ENCODE results near the gene HOXA2. TPM values are rescaled to one million over a fixed set of nuclear protein-coding genes. Genes with fewer than 3 reads are reported as not detected.
A peak's percentile ranks its signal among the peaks of the same experiment; 100 is the strongest.

The HOXA2 gene
- polyA plus RNA-seq, 3 donors from 2014 or later: not detected

DNA sequence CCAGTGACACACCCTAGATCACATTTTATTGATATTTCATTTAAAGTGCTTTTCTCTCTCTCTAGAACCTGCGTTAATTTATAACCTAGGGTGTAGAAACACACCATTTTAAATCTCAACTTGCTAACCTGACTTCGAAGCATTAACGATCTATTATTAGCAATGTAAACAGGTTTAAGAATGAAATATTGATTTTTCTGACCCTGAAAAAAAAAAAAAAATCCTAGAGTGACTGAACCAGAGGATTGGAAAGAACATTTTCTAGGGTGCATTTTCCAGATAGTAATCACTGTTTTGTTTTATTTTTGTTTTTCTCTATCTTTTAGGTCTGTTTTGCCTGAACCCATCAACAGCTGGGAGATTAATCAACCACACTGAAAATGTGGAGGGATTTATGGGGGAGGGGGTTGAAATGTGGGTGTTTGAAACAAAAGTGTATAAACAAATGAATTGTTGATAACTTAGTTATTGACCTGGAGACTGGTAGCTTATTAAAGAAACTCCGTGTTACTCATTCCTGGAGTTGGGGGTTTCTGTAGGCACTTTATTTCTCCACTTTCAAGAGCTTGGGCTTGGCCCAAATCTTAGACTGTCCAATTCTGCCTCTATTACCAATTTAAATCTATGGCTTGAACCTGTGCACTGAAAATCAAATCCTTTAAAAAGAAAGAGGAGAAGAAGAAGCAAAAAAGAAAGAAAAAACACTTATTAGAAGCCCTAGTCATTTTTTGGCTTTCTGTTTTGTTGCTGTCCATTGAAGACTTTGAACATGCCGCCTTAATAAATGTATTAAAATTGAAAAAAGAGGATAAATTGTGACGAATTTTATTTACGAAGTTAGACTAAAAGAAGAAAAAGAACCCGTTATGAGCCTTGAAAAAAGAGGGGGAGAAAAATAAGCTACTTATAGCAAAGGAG is 2.8 kb downstream of the HOXA2 start:
- H3K4me1 Mint-ChIP-seq: peaks cover 42 to 58% of the 10 kb centered on the region in 2 donors
- H3K36me3 Mint-ChIP-seq: peaks cover 23 to 41% (median 34%) of the 10 kb centered on the region in 3 donors
- no peaks in the 10 kb centered on the region for H3K9me3 Mint-ChIP-seq
- no peak overlapping the region for H3K27ac Mint-ChIP-seq
- no peak for DNase-seq
- H3K27me3 Mint-ChIP-seq (ENCODE audit: low read depth in 3 of 3): peaks cover 26 to 32% (median 26%) of the 10 kb centered on the region in 3 donors
- H3K4me3 Mint-ChIP-seq: no peak overlapping the region

DNA sequence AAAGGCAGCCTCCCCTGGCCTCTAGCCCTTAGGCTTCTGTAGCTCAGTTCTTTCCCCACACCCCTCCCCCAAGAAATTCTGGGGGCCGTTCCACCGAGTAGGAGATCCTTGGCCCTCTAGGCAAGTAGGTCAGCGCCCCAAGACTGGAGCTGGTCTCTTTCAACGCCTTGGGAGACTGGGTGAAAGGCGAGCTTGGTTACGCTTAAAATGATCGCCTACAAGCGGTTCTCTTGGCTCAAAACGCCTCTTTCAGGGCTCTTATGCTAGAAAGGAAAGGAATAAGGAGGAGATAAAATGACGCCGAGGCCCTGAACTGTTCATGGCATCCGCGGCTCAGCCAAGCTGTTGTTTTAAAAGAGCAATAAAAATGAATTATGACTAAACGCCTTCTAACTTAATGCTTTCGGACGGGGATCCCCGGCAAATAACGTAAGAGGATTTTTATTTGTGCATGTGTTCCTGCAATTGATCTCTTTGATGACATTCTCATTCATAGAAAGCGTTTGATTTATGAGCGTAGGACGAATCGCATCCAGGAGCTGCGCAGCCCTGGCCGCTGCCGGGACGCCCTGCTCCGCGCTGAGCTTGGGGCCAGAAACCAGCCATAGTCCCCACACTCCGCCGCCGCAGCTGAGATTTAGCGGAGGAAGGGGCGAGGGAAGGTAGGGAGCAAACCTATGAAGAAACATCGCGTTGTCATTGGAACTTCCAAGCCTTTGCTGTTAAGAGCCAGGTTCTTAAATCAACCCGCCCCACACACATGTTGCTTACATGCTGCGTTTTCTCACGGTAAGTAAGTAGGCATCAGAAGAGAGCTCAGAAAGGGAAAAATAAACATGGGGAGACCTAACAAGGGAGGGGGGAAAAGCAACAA is 3.7 kb downstream of the HOXA2 start:
- no peaks in the 10 kb centered on the region for H3K9me3 Mint-ChIP-seq
- peaks cover 23 to 39% (median 30%) of the 10 kb centered on the region in 3 donors for H3K36me3 Mint-ChIP-seq
- H3K4me3 Mint-ChIP-seq: peak overlapping the region in 4 of 5 donors; percentile 15 to 30 (median 21)
- H3K27me3 Mint-ChIP-seq (ENCODE audit: low read depth in 3 of 3): peaks cover 25 to 29% (median 26%) of the 10 kb centered on the region in 3 donors
- peak overlapping the region in 1 of 6 donors; percentile 35 for H3K27ac Mint-ChIP-seq
- peaks cover 45 to 64% of the 10 kb centered on the region in 2 donors for H3K4me1 Mint-ChIP-seq
- DNase-seq: no peak

DNA sequence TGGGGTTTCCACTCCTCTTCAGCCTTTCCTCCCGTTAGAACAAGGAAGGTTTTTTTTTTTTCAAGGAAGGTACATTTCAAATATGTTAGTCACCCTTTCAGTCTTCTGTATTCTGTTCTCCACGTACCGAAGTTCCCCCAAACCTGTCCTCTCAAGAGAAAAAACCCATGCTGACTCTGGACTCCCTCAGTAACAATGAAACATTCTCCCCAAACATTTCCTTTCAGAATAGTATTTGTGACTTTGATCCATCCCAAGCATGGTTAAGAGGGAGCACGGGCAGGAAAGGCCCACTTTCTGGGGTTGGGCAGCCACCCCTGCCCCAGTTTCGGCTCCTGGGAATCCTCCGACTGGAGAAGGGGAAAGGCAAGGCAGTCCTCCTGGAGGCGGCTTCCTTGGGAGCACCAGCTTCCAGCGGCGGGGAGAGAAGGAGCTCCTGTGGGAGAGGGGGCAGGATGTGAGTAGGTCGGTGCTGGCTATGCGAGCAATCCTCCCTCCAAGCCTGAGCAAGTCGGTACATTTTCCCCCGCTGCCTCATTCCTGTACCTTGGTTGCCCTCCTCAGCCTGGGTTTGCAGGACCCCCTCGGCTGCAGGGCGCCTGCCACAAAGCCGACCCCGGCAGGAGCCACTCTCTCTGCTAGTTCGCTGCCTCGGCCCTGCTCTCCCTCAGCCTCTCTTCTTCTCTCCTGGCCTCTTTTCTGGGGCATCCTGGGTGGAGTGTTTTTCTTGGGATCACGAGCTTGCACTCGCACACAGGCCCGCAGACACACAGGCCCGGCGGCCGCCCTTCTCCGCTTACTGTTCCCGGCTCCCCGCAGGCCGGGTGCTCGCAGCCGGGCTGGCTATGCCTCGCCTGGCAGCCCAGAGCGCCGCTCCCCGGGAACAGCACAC is 4.6 kb downstream of the HOXA2 start:
- H3K27me3 Mint-ChIP-seq (ENCODE audit: low read depth in 3 of 3): peaks cover 19 to 24% (median 24%) of the 10 kb centered on the region in 3 donors
- H3K36me3 Mint-ChIP-seq: peaks cover 23 to 35% (median 29%) of the 10 kb centered on the region in 3 donors
- H3K4me3 Mint-ChIP-seq: peak overlapping the region; percentile 88 to 96 (median 91)
- no peaks in the 10 kb centered on the region for H3K9me3 Mint-ChIP-seq
- DNase-seq: no peak
- peaks cover 44 to 64% of the 10 kb centered on the region in 2 donors for H3K4me1 Mint-ChIP-seq
- H3K27ac Mint-ChIP-seq: peak overlapping the region in 2 of 6 donors; percentile 57 to 72

DNA sequence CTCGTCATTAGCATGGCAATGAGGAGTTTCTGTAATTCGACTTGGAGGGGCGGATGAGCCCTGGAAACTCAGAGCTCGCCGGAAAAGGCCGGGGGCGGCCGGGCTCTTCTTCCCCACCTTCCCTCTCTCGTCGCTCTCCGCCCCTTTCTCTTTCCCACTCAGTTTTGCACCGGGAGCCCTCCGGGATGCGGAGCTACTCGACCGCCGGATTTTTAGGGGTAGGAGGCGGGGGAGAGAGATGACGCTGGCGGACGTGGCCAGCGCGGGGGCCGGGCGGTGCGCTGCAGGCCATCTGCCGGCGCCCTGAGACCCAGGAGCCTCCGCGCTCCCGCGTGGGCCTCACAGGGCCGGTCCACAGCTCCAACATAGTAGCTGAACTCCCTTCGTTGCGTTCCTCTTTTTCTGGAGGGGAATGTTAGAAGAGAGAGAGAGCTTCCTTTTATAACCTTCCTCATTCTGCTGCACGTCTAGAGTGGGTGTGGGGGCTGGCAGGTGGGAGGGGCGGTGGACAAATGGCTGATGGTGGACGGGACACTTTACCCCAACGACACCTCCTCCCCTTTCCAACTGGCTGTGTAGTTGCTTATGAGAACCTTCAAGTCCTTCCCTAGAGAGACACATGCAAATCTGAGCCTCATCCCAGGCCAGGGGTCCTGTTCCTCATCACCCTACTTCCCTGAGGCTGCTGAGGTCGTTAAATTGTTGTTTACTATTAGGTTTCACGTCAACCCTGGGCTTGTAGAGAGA is 5.5 kb downstream of the HOXA2 start:
- no peaks in the 10 kb centered on the region for H3K9me3 Mint-ChIP-seq

DNA sequence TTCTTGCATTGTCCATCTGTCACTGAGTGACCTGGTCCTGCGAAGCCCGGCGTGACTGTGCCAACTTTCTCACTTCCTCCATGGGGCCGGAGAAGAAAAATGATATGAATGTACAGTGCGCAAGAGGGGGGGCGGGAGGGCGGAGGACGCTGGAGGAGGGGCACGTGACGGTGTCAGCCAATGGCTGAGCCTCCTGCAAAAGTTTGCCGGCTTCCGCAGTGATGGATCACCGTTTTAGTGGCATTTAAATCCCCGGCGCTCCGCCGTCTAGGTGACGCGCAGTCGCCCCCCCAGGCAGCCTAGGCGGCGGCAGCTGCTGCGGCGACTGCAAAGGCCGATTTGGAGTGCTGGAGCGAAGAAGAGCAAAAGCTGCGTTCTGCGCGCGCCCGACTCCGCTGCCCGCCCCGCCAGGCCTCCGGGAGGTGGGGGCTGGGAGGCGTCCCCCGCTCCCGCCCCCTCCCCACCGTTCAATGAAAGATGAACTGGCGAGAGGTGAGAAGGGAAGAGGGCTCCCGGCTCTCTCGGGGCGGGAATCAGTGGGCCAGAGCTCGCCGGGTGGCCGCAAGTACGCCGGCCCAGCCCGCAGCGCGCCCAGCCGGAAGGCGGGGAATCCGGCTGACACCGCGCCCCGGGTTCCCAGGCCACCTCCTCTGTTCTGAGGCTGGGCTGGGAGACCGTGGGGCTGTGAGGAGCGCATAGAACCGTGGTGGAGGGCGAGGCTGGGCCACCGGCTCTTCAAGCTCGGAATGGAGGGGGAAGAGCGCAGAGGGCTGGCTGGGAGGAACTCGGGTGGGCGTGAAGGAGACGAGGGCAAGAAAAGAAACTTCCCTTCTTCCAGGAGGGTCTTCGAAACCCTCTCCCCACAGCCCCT is 6.4 kb downstream of the HOXA2 start, which contains the start of gene HOXA1:
TSS of gene HOXA1 (minus strand) at position 104 of the 871 bp plus-strand sequence. CDS start at position 16, 88 bp downstream.
- H3K4me1 Mint-ChIP-seq: peaks cover 31 to 48% of the 10 kb centered on the region in 2 donors
- peak within 1 kb of the TSS; percentile 91 to 97 (median 94) for H3K4me3 Mint-ChIP-seq
- peaks cover 18 to 24% (median 22%) of the 10 kb centered on the region in 3 donors for H3K36me3 Mint-ChIP-seq
- H3K27me3 Mint-ChIP-seq (ENCODE audit: low read depth in 3 of 3): peaks cover 6 to 19% (median 17%) of the 10 kb centered on the region in 3 donors
- no peaks in the 10 kb centered on the region for H3K9me3 Mint-ChIP-seq
- peak within 1 kb of the TSS; percentile 72 to 89 (median 86) for H3K27ac Mint-ChIP-seq
- peak; percentile 77 to 83 (median 80) for DNase-seq

More for the DNA sequence above, 5.5 kb downstream of the HOXA2 start:
- peak overlapping the region; percentile 65 to 88 (median 76) for H3K27ac Mint-ChIP-seq
- H3K36me3 Mint-ChIP-seq: peaks cover 23 to 31% (median 29%) of the 10 kb centered on the region in 3 donors
- peak; percentile 17 to 22 (median 17) for DNase-seq
- peaks cover 36 to 55% of the 10 kb centered on the region in 2 donors for H3K4me1 Mint-ChIP-seq
- H3K4me3 Mint-ChIP-seq: peak overlapping the region; percentile 88 to 96 (median 91)
- H3K27me3 Mint-ChIP-seq (ENCODE audit: low read depth in 3 of 3): peaks cover 12 to 19% (median 17%) of the 10 kb centered on the region in 3 donors

DNA sequence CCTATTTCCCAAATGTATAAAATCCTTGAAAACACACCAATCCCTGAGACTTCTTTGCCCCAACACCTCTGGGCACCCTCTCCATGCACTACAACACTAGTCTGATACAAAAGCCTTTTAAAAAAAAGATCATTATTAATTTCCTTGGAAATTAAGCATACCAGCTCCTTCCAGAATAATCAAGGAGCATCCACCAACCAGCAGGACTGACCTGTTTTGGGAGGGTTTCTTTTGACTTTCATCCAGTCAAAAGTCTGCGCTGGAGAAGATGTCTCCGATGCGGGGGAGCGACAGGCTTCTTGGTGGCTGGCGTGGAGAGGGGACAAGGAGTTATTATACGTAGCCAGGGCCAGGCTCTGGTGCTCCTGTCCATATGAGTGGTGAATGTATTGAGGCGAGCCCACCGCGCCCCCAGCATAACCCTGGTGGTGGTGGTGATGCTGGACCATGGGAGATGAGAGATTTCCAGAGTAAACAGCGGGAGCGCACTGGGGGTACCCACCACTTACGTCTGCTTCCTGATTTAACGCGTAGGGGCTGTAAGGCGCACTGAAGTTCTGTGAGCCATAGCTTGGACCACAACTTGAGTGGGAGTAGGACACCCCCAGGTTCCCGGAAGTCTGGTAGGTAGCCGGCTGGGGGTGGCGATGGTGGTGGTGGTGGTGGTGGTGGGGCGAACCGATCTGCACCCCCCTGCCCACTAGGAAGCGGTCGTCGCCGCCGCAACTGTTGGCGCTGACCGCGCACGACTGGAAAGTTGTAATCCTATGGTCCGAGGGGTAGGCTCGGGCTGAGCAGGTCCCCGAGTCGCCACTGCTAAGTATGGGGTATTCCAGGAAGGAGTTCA is 7.2 kb downstream of the HOXA2 start:
- Mint-ChIP-seq H3K4me1 (peaks cover 31 to 48% of the 10 kb centered on the region in 2 donors), H3K4me3 (peak overlapping the region; percentile 91 to 97 (median 94)), H3K36me3 (peaks cover 14 to 17% (median 15%) of the 10 kb centered on the region in 3 donors), H3K9me3 (no peaks in the 10 kb centered on the region), H3K27ac (peak overlapping the region; percentile 72 to 89 (median 86)), H3K27me3 (ENCODE audit: low read depth in 3 of 3) (peaks cover 13 to 21% (median 19%) of the 10 kb centered on the region in 3 donors)
- peak; percentile 50 to 54 (median 51) for DNase-seq

DNA sequence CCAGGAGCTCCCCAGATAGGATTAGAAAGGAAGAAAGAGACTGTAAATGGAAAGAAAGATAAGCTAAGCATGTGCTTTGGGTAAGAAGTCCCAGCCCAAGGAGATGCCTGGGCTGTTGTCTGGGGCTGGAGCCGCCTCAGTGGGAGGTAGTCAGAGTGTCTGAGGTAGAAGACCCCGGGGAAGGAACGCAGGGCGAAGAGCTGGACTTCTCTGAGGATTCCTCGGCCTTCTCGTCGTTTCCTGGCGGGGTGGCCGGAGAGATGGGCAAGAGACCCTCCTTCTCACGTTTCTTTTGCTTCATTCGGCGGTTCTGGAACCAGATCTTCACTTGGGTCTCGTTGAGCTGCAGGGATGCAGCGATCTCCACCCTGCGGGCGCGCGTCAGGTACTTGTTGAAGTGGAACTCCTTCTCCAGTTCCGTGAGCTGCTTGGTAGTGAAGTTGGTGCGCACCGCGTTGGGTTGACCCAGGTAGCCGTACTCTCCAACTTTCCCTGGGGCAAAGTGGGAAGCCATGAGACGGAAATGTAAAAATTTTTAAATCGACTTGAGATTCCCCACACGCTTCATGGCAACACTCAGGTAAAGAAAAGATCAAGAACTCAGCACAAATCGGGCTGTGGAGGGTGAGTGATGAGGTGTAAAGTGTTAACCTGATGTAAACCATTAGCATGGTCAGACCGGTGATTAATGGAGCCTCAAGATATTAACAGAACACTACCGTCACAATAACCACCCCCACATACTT is 8.0 kb downstream of the HOXA2 start:
- Mint-ChIP-seq H3K27me3 (ENCODE audit: low read depth in 3 of 3) (peaks cover 13 to 29% (median 19%) of the 10 kb centered on the region in 3 donors), H3K4me1 (peaks cover 31 to 48% of the 10 kb centered on the region in 2 donors), H3K4me3 (peak overlapping the region; percentile 91 to 97 (median 94)), H3K27ac (peak overlapping the region in 2 of 6 donors; percentile 72 to 89), H3K36me3 (peaks cover 7 to 9% (median 8%) of the 10 kb centered on the region in 3 donors), H3K9me3 (no peaks in the 10 kb centered on the region)
- DNase-seq: no peak

DNA sequence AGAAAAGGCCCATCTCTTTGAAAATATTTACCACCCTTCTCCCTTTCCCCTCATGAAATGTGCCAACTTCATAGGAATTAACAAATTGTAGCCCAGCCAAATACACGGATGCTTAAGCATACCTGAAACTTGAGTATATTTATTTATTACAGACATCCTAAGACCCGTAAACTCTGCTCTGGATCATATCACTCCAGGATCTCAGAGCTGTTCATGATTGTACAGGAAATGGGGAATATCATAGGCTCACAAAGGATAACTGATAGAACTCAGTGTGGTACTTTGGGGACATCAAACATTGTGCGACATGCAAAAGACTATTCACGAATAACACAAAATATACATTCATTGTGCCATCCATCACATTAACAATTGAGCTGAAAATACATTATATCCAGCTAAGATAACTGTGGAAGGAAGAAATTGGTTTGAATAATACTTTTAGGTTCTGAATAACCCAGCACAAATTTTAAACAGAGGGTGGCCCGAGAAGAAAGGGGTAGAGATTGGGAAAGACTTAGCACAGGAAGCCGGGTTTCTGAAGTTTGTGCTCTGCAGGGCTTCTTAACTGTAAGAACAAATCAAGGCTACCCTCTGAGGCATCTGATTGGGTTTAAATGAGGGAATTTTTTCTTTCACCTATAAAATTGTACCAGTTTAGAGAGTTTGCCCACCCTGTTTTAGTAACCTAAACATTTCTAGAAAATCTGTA is 9.1 kb downstream of the HOXA2 start:
- Mint-ChIP-seq H3K27ac (no peak overlapping the region), H3K36me3 (no peaks in the 10 kb centered on the region), H3K27me3 (ENCODE audit: low read depth in 3 of 3) (peaks cover 18 to 31% (median 26%) of the 10 kb centered on the region in 3 donors), H3K4me1 (peaks cover 25 to 43% of the 10 kb centered on the region in 2 donors), H3K9me3 (no peaks in the 10 kb centered on the region), H3K4me3 (no peak overlapping the region)
- DNase-seq: no peak

DNA sequence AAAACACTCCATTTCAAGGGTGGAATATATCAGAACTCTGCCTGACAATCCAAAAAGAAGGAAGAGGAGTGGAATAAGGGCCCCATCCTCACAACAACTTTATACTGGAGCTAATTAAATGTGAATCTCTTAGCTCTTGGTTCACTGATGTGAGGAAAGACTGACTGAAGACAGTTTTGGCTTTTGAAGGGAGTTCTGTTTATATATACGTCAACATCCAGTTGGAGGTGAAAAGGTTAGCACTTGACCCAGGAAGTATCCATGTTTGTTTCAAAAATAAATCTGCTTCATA is 9.7 kb downstream of the HOXA2 start:
- no peaks in the 10 kb centered on the region for H3K9me3 Mint-ChIP-seq

More for the DNA sequence above, 9.7 kb downstream of the HOXA2 start:
- Mint-ChIP-seq H3K27ac (no peak overlapping the region), H3K4me3 (no peak overlapping the region), H3K36me3 (no peaks in the 10 kb centered on the region), H3K4me1 (peaks cover 25 to 41% of the 10 kb centered on the region in 2 donors), H3K27me3 (ENCODE audit: low read depth in 3 of 3) (peaks cover 20 to 31% (median 26%) of the 10 kb centered on the region in 3 donors)
- DNase-seq: no peak
